Trophoblast cell (in vitro differentiated cells and primary cell): ENCODE results near the gene MACROD2.

Experiments
- DNase-seq, 2 donors: peaks; one replicate each; pipeline ENCODE4 v3.0.0-alpha.2; 2016
- H2AFZ ChIP-seq: 2 replicates; pipeline ENCODE4 v1.6.1; 2013; ENCODE audit warnings: low read length, moderate library complexity, mild to moderate bottlenecking; ENCODE audit not compliant: insufficient read depth, poor library complexity
- H2AK5ac ChIP-seq: 2 replicates; pipeline ENCODE4 v1.6.1; 2013; ENCODE audit warnings: mild to moderate bottlenecking, low read length
- H2BK120ac ChIP-seq: 2 replicates; pipeline ENCODE4 v1.6.1; 2013; ENCODE audit warnings: low read length, mild to moderate bottlenecking, moderate library complexity; ENCODE audit not compliant: insufficient read depth, poor library complexity
- H2BK12ac ChIP-seq: 2 replicates; pipeline ENCODE4 v1.6.1; 2013; ENCODE audit warnings: mild to moderate bottlenecking, low read length, moderate library complexity
- H2BK5ac ChIP-seq: 2 replicates; pipeline ENCODE4 v1.6.1; 2013; ENCODE audit warnings: low read length, low read depth, moderate library complexity, mild to moderate bottlenecking; ENCODE audit not compliant: poor library complexity
- H3K14ac ChIP-seq: 2 replicates; pipeline ENCODE4 v1.6.1; 2013; ENCODE audit warnings: mild to moderate bottlenecking, low read length
- H3K18ac ChIP-seq: 2 replicates; pipeline ENCODE4 v1.6.1; 2013; ENCODE audit warnings: mild to moderate bottlenecking, low read length
- H3K23ac ChIP-seq: 2 replicates; pipeline ENCODE4 v1.6.1; 2013; ENCODE audit warnings: low read length
- H3K27ac ChIP-seq: 2 replicates; pipeline ENCODE4 v1.5.1; 2013; ENCODE audit warnings: low read depth, mild to moderate bottlenecking, inconsistent platforms, low read length, moderate library complexity
- H3K27me3 ChIP-seq: 2 replicates; pipeline ENCODE4 v1.6.1; 2013; ENCODE audit warnings: inconsistent platforms, mild to moderate bottlenecking, low read length, moderate library complexity; ENCODE audit not compliant: insufficient read depth
- H3K36me3 ChIP-seq, 2 experiments: 1 replicate in 1 of 2; 2 replicates in 1 of 2; pipeline ENCODE4 v1.6.1; 2013; ENCODE audit warnings: low read length in 2 of 2, mild to moderate bottlenecking in 2 of 2, moderate library complexity in 1 of 2; ENCODE audit not compliant: insufficient read depth in 2 of 2, control insufficient read depth in 1 of 2
- H3K4ac ChIP-seq: 2 replicates; pipeline ENCODE4 v1.6.1; 2013; ENCODE audit warnings: low read depth, mild to moderate bottlenecking, low read length, moderate library complexity
- H3K4me1 ChIP-seq, 2 experiments: 1 replicate in 1 of 2; 2 replicates in 1 of 2; pipeline ENCODE4 v1.6.1; 2013; ENCODE audit warnings: low read length in 2 of 2, mild to moderate bottlenecking in 2 of 2, moderate library complexity in 1 of 2; ENCODE audit not compliant: insufficient read depth in 2 of 2, control insufficient read depth in 1 of 2
- H3K4me2 ChIP-seq: 2 replicates; pipeline ENCODE4 v1.6.1; 2013; ENCODE audit warnings: inconsistent platforms, mild to moderate bottlenecking, low read length, moderate library complexity
- H3K4me3 ChIP-seq: 2 replicates; pipeline ENCODE4 v1.5.1; 2013; ENCODE audit warnings: mild to moderate bottlenecking, low read depth, low read length, inconsistent platforms
- H3K79me1 ChIP-seq: one replicate; pipeline ENCODE4 v1.6.1; 2013; ENCODE audit warnings: low read length
- H3K79me2 ChIP-seq: 2 replicates; pipeline ENCODE4 v1.6.1; 2013; ENCODE audit warnings: low read length, mild to moderate bottlenecking; ENCODE audit not compliant: control insufficient read depth, insufficient read depth, poor library complexity
- H3K9ac ChIP-seq: 2 replicates; pipeline ENCODE4 v1.6.1; 2013; ENCODE audit warnings: mild to moderate bottlenecking, low read length
- H3K9me3 ChIP-seq: 2 replicates; pipeline ENCODE4 v1.6.1; 2013; ENCODE audit warnings: low read depth, mild to moderate bottlenecking, control low read depth, inconsistent platforms, low read length; ENCODE audit not compliant: insufficient read depth
- H4K12ac ChIP-seq: 2 replicates; pipeline ENCODE4 v1.6.1; 2013; ENCODE audit warnings: low read depth, mild to moderate bottlenecking, low read length, moderate library complexity
- H4K8ac ChIP-seq: 2 replicates; pipeline ENCODE4 v1.6.1; 2013; ENCODE audit warnings: low read depth, mild to moderate bottlenecking, low read length, moderate library complexity
- H4K91ac ChIP-seq: one replicate; pipeline ENCODE4 v1.6.1; 2013; ENCODE audit warnings: low read depth, mild to moderate bottlenecking, low read length, moderate library complexity
- WGBS: extraction: QIAGEN DNeasy Blood & Tissue Kit; methylation state at CpG from one replicate; pipeline ENCODE4 v1.1.7; 2013; ENCODE audit warnings: missing lambda C conversion rate; ENCODE audit not compliant: insufficient read length, insufficient coverage; ENCODE audit errors: extremely low coverage; 5-methylcytosine and 5-hydroxymethylcytosine counted together

MACROD2 gene

DNA sequence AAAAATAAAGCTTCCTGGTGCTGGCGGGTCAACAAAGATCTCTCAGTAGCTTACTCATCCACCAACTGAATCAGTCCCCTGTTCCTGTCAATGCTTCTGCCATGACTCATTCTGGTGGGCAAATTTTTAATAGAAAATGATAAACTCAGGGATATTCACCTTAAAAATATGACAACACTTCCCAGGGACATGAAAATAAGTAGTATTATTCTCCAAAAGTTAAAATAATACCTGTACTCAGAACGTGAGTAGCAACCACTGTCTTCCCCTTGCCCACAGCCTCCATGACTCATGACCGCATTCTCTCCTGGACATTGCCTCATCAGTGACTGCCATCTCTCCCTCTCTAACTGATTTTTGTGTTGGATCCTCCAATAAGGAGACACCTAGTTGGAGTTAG lies 2025.7 kb downstream of the MACROD2 start:
- no peak overlapping the region for H2BK120ac ChIP-seq
- no peaks in the 10 kb centered on the region for H3K27me3 ChIP-seq
- no peak overlapping the region for H2BK12ac ChIP-seq
- no peak overlapping the region for H2AFZ ChIP-seq
- no peak overlapping the region for H4K8ac ChIP-seq
- no peak overlapping the region for H3K4me2 ChIP-seq
- no peak overlapping the region for H3K9ac ChIP-seq
- no peak overlapping the region for H3K4me3 ChIP-seq
- no peak overlapping the region for H4K91ac ChIP-seq
- WGBS = no CpG with 5 or more reads among the region's 3 CpGs
- H2BK5ac ChIP-seq = no peak overlapping the region
- no peak overlapping the region for H3K18ac ChIP-seq
- H2AK5ac ChIP-seq = no peak overlapping the region
- no peaks in the 10 kb centered on the region for H3K36me3 ChIP-seq
- H3K79me1 ChIP-seq = no peaks in the 10 kb centered on the region
- H3K27ac ChIP-seq = no peak overlapping the region
- no peak overlapping the region for H3K4ac ChIP-seq
- no peaks in the 10 kb centered on the region for H3K79me2 ChIP-seq
- no peaks in the 10 kb centered on the region for H3K4me1 ChIP-seq
- H3K23ac ChIP-seq = no peak overlapping the region
- peak; percentile 48 to 77 for DNase-seq
- no peak overlapping the region for H3K14ac ChIP-seq
- H3K9me3 ChIP-seq = peaks cover 1% of the 10 kb centered on the region
- H4K12ac ChIP-seq = no peak overlapping the region

DNA sequence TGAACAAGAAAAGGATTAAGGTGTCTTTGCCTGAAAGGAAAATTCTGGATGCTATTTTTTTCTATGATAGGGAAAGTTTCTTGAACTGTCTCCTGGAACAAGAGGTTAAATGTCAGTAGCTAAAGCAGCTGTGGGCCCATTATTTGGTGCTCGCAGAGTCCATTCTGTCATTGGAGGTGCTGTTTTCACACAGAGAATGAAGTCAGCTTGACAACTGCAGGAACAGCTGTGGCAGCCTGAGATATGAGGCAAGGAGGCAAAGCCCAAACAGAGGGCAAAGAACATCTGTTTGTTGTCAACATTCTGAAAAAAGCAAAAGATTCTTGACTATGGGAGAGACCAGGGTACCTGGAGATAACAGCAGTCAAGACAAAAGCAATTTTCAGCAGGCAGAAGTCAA lies 2029.8 kb downstream of the MACROD2 start:
- H3K79me1 ChIP-seq = no peaks in the 10 kb centered on the region
- no peak overlapping the region for H4K8ac ChIP-seq
- no peak overlapping the region for H2BK5ac ChIP-seq
- H3K4me1 ChIP-seq = no peaks in the 10 kb centered on the region
- H3K27me3 ChIP-seq = no peaks in the 10 kb centered on the region
- no peak overlapping the region for H3K4me2 ChIP-seq
- peaks cover 1% of the 10 kb centered on the region for H3K9me3 ChIP-seq
- H3K14ac ChIP-seq = no peak overlapping the region
- WGBS = no CpG with 5 or more reads among the region's 1 CpG
- no peaks in the 10 kb centered on the region for H3K36me3 ChIP-seq
- H3K9ac ChIP-seq = no peak overlapping the region
- H3K4me3 ChIP-seq = no peak overlapping the region
- no peak for DNase-seq
- H2BK120ac ChIP-seq = no peak overlapping the region
- H3K4ac ChIP-seq = no peak overlapping the region
- no peak overlapping the region for H3K27ac ChIP-seq
- H2BK12ac ChIP-seq = no peak overlapping the region
- H2AK5ac ChIP-seq = no peak overlapping the region
- H4K12ac ChIP-seq = no peak overlapping the region
- H2AFZ ChIP-seq = no peak overlapping the region
- H3K79me2 ChIP-seq = no peaks in the 10 kb centered on the region
- H4K91ac ChIP-seq = no peak overlapping the region
- no peak overlapping the region for H3K18ac ChIP-seq
- H3K23ac ChIP-seq = no peak overlapping the region

DNA sequence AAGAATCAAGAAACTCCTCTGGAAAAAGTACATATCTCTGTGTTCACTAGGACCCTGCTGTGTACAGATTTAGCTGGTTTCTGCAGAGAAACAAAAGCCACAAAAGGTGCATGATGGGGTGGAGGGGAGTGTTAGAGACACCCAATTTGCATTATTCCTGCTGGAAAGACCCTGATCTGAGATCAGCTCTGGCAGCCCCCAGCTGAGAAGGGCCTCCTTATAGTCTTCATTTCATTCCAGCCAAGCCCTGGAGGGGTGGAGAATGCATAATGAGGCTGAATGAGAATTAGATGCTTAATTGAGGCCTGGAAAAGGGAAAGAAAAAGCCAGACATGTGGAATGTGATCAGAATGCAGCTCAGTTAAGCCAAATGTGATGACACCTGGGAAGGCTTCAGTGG lies 2032.4 kb downstream of the MACROD2 start:
- H2AFZ ChIP-seq = no peak overlapping the region
- no peak overlapping the region for H2BK12ac ChIP-seq
- no peak overlapping the region for H2BK120ac ChIP-seq
- no peaks in the 10 kb centered on the region for H3K79me1 ChIP-seq
- no peak overlapping the region for H3K14ac ChIP-seq
- no peak for DNase-seq
- H3K4ac ChIP-seq = no peak overlapping the region
- H3K9me3 ChIP-seq = peaks cover 1% of the 10 kb centered on the region
- H3K18ac ChIP-seq = no peak overlapping the region
- no peak overlapping the region for H3K9ac ChIP-seq
- no peak overlapping the region for H3K23ac ChIP-seq
- no peak overlapping the region for H3K27ac ChIP-seq
- H3K36me3 ChIP-seq = no peaks in the 10 kb centered on the region
- H3K4me2 ChIP-seq = no peak overlapping the region
- H2AK5ac ChIP-seq = no peak overlapping the region
- no peaks in the 10 kb centered on the region for H3K79me2 ChIP-seq
- H3K27me3 ChIP-seq = no peaks in the 10 kb centered on the region
- no peak overlapping the region for H2BK5ac ChIP-seq
- H4K91ac ChIP-seq = no peak overlapping the region
- no peak overlapping the region for H3K4me3 ChIP-seq
- no peaks in the 10 kb centered on the region for H3K4me1 ChIP-seq
- no peak overlapping the region for H4K12ac ChIP-seq
- no peak overlapping the region for H4K8ac ChIP-seq

DNA sequence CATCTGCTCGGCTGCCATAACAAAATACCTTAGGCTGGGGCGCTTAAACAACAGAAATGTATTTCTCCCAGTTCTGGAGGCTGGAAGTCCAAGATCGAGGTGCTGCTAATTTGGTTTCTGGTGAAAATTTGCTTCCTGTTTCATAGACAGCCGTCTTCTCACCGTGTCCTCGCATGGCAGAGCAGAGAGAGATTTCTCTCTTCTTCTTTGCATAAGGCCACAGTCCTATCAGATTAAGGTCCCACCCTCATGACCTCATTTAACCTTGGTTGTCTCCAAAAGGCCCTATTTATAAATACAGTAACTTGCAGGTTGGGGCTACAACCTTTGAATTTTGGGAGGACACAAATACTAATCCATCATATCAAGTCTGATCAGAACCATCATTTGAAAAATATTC lies 2033.6 kb downstream of the MACROD2 start:
- H3K14ac ChIP-seq = no peak overlapping the region
- H3K36me3 ChIP-seq = no peaks in the 10 kb centered on the region
- H3K4me2 ChIP-seq = no peak overlapping the region
- H3K23ac ChIP-seq = no peak overlapping the region
- DNase-seq = no peak
- no peak overlapping the region for H3K27ac ChIP-seq
- no CpG with 5 or more reads among the region's 6 CpGs for WGBS
- no peak overlapping the region for H2BK120ac ChIP-seq
- H2AK5ac ChIP-seq = no peak overlapping the region
- H3K79me2 ChIP-seq = no peaks in the 10 kb centered on the region
- H3K18ac ChIP-seq = no peak overlapping the region
- no peak overlapping the region for H4K91ac ChIP-seq
- H4K12ac ChIP-seq = no peak overlapping the region
- H3K9ac ChIP-seq = no peak overlapping the region
- H3K27me3 ChIP-seq = no peaks in the 10 kb centered on the region
- peaks cover 1% of the 10 kb centered on the region for H3K9me3 ChIP-seq
- no peaks in the 10 kb centered on the region for H3K79me1 ChIP-seq
- no peak overlapping the region for H2AFZ ChIP-seq
- no peaks in the 10 kb centered on the region for H3K4me1 ChIP-seq
- H4K8ac ChIP-seq = no peak overlapping the region
- no peak overlapping the region for H3K4ac ChIP-seq
- H3K4me3 ChIP-seq = no peak overlapping the region
- no peak overlapping the region for H2BK12ac ChIP-seq
- H2BK5ac ChIP-seq = no peak overlapping the region

DNA sequence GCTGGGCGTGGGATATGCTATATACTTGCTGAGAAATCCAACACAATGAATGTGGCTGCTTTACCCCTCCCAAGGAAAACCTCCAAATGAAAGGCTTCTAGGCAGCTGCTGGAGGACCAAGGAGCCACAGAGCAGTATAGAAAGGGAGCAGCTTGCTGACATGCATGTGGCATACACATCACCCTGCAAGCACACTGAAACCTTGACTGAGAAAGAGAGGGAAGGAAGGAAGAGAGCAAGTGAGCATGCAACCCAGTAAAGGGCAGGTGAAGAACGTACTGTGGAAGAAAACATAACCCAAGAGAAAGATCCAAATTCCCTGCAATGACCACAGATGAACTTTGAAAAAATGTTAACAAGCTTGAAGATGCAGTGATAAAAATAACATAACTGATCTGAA lies 2034.9 kb downstream of the MACROD2 start:
- Histone ChIP-seq H3K14ac (no peak overlapping the region), H2BK120ac (no peak overlapping the region), H3K9ac (no peak overlapping the region), H2AK5ac (no peak overlapping the region), H3K9me3 (peaks cover 1% of the 10 kb centered on the region), H2BK5ac (no peak overlapping the region), H3K4me3 (no peak overlapping the region), H3K79me1 (no peaks in the 10 kb centered on the region), H3K27me3 (no peaks in the 10 kb centered on the region), H3K79me2 (no peaks in the 10 kb centered on the region), H4K91ac (no peak overlapping the region), H3K27ac (no peak overlapping the region), H3K4me2 (no peak overlapping the region), H3K36me3 (no peaks in the 10 kb centered on the region), H3K4ac (no peak overlapping the region), H2BK12ac (no peak overlapping the region), H3K4me1 (no peaks in the 10 kb centered on the region), H3K18ac (no peak overlapping the region), H4K8ac (no peak overlapping the region), H2AFZ (no peak overlapping the region), H3K23ac (no peak overlapping the region), H4K12ac (no peak overlapping the region)
- no CpG with 5 or more reads among the region's 2 CpGs for WGBS
- no peak for DNase-seq
